Upper lobe of left lung (tissue), 6 donors: ENCODE data around the gene LENEP. TPM values are rescaled to one million over a fixed set of nuclear protein-coding genes. Genes with fewer than 3 reads are reported as not detected.

Experiments used
- ATAC-seq, 2 donors: fragments of 200-7000 bp; cut with Tn5 transposase; one replicate each; pipeline ENCODE4 v1.9.1; 2022; ENCODE audit warnings: mild to moderate bottlenecking in 2 of 2, moderate library complexity in 2 of 2; ENCODE audit not compliant: low FRiP score in 2 of 2
- DNase-seq, 2 donors: peaks; one replicate each; pipeline ENCODE4 v3.0.0-alpha.2; 2019 to 2020
- H3K27ac ChIP-seq, 4 donors: fragments of 200-600 bp; sonication (generic); one replicate each; pipeline ENCODE4 v1.5.1; 2016 to 2019
- H3K27me3 ChIP-seq, 4 donors: fragments of 200-600 bp; sonication (generic); one replicate each; pipeline ENCODE4 v1.5.1; 2017 to 2019
- H3K36me3 ChIP-seq, 4 donors: fragments of 200-600 bp; sonication (generic); one replicate each; pipeline ENCODE4 v1.5.1; 2016 to 2019
- H3K4me1 ChIP-seq, 4 donors: fragments of 200-600 bp; sonication (generic); one replicate each; pipeline ENCODE4 v1.5.1; 2018 to 2019
- H3K4me3 ChIP-seq, 4 donors: fragments of 200-600 bp; sonication (generic); one replicate each; pipeline ENCODE4 v1.5.1; 2017 to 2019; ENCODE audit warnings: mild to moderate bottlenecking in 2 of 4, moderate library complexity in 1 of 4
- H3K9me3 ChIP-seq, 4 donors: fragments of 200-600 bp; sonication (generic); one replicate each; pipeline ENCODE4 v1.5.1; 2018 to 2019
- EP300 ChIP-seq, 4 donors: sonication (generic); formaldehyde crosslinking; IDR thresholded peaks; one replicate each; pipeline ENCODE4 v1.5.1; 2017; ENCODE audit warnings: antibody characterized with exemption in 4 of 4, control low read depth in 2 of 4
- POLR2A ChIP-seq, 4 donors: fragments of 450-650 bp; IDR thresholded peaks; one replicate each; pipeline ENCODE4 v1.5.1; 2016 to 2017; ENCODE audit warnings: antibody characterized with exemption in 4 of 4, mild to moderate bottlenecking in 2 of 4
- POLR2AphosphoS5 ChIP-seq, 2 donors: sonication (generic); formaldehyde crosslinking; IDR thresholded peaks; one replicate each; pipeline ENCODE4 v1.5.1; 2017; ENCODE audit warnings: antibody characterized with exemption in 2 of 2
- WGBS, 2 donors: methylation state at CpG; one replicate each; pipeline ENCODE4 v1.1.5; 2017 to 2018; 5-methylcytosine and 5-hydroxymethylcytosine counted together
- total RNA-seq, 6 donors: library from RNA; depleted of rRNA in 4 of 6; stranded (reverse); fragments of >200 nt in 4 of 6; gene quantifications; one replicate each; pipeline versions ENCODE4 v1.1.0 to v1.2.1, GENCODE V29; 2016 to 2021
- TF ChIP-seq, protein P1 (sequence below), 6 experiments: fragments of 450-650 bp in 4 of 6; fragments of 200-600 bp in 2 of 6; sonication (generic) in 2 of 6; IDR thresholded peaks; one replicate each; pipeline ENCODE4 v1.5.1; 2016 to 2019; ENCODE audit warnings: antibody characterized with exemption in 6 of 6
- donor health status: DM: no; HTN: no; CAD: no; lungs with moderate emphysema.
- donor health status: DM: no; HTN: yes; CAD: no; lungs with severe emphysema.

Gene LENEP
- total RNA-seq, 6 donors from 2014 or later = 0.57 to 1.0 TPM; not detected in 4

DNA sequence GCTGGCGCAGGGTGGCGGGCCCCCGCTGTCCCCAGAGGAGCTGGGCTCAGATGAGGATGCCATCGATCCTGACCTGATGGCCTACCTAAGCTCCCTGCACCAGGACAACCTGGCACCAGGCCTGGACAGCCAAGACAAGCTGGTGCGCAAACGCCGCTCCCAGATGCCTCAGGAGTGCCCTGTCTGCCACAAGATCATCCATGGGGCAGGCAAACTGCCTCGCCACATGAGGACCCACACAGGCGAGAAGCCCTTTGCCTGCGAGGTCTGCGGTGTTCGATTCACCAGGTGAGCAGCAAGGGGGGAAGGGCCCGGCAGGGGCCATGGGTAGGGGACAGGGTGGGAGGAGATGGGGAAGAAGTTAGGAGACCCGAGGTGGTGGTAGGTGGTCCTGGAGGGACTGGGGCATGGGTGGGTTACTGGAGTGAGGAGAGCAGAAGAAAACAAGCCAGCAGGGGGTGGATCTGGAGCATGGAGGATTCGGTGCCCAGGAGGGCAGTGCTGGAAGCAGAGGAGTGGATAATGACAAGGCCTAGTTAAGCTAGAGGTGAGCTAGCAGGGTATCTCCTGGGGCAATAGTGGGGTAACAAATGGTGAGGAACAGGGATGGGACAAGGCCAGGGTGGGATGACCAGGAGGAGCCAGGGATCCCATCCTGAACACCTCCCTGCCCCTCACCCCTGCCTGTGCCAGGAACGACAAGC is 22.3 kb downstream of the LENEP start:
- Histone ChIP-seq H3K27me3 (no peaks in the 10 kb centered on the region), H3K9me3 (no peaks in the 10 kb centered on the region), H3K36me3 (peaks cover 4 to 35% (median 26%) of the 10 kb centered on the region in 4 donors), H3K4me3 (no peak overlapping the region), H3K27ac (peak overlapping the region in 3 of 4 donors; percentile 85 to 88 (median 85)), H3K4me1 (peaks cover 61 to 68% (median 64%) of the 10 kb centered on the region in 4 donors)
- TF ChIP-seq POLR2AphosphoS5 (IDR thresholded peaks at IDR 0.05) = no peak
- TF ChIP-seq, protein P1, sequence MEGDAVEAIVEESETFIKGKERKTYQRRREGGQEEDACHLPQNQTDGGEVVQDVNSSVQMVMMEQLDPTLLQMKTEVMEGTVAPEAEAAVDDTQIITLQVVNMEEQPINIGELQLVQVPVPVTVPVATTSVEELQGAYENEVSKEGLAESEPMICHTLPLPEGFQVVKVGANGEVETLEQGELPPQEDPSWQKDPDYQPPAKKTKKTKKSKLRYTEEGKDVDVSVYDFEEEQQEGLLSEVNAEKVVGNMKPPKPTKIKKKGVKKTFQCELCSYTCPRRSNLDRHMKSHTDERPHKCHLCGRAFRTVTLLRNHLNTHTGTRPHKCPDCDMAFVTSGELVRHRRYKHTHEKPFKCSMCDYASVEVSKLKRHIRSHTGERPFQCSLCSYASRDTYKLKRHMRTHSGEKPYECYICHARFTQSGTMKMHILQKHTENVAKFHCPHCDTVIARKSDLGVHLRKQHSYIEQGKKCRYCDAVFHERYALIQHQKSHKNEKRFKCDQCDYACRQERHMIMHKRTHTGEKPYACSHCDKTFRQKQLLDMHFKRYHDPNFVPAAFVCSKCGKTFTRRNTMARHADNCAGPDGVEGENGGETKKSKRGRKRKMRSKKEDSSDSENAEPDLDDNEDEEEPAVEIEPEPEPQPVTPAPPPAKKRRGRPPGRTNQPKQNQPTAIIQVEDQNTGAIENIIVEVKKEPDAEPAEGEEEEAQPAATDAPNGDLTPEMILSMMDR (IDR thresholded peaks at IDR 0.05) = no peak
- no peak for TF ChIP-seq EP300 (IDR thresholded peaks at IDR 0.05)
- no peak for TF ChIP-seq POLR2A (IDR thresholded peaks at IDR 0.05)
- DNase-seq (no peak), ATAC-seq (no peak)
- WGBS, 2 donors = 85 to 92% methylated on average over 11 to 15 of the region's 16 CpGs

DNA sequence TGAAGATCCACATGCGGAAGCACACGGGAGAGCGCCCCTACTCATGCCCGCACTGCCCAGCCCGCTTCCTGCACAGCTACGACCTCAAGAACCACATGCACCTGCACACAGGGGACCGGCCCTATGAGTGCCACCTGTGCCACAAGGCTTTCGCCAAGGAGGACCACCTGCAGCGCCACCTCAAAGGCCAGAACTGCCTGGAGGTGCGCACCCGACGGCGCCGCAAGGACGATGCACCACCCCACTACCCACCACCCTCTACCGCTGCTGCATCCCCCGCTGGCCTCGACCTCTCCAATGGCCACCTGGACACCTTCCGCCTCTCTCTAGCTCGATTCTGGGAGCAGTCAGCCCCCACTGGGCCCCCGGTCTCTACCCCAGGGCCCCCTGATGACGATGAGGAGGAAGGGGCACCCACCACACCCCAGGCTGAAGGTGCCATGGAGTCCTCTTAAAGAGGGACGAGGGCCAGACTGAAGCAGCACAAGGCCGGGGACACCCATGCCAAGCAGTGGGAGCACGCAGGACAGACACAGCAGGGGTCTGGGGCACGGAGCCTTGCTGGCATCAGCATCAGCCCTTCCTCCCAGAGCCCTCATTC is 22.9 kb downstream of the LENEP start:
- H3K27ac ChIP-seq = peak overlapping the region; percentile 74 to 88 (median 85)
- no peak for TF ChIP-seq POLR2A (IDR thresholded peaks at IDR 0.05)
- no peak for ATAC-seq
- H3K9me3 ChIP-seq = no peaks in the 10 kb centered on the region
- DNase-seq = peak in 1 of 2 donors; percentile 79
- no peaks in the 10 kb centered on the region for H3K27me3 ChIP-seq
- peaks cover 4 to 29% (median 23%) of the 10 kb centered on the region in 4 donors for H3K36me3 ChIP-seq
- H3K4me3 ChIP-seq = no peak overlapping the region
- WGBS, 2 donors = 86 to 98% methylated on average over 18 to 26 of the region's 26 CpGs
- peaks cover 55 to 62% (median 57%) of the 10 kb centered on the region in 4 donors for H3K4me1 ChIP-seq

DNA sequence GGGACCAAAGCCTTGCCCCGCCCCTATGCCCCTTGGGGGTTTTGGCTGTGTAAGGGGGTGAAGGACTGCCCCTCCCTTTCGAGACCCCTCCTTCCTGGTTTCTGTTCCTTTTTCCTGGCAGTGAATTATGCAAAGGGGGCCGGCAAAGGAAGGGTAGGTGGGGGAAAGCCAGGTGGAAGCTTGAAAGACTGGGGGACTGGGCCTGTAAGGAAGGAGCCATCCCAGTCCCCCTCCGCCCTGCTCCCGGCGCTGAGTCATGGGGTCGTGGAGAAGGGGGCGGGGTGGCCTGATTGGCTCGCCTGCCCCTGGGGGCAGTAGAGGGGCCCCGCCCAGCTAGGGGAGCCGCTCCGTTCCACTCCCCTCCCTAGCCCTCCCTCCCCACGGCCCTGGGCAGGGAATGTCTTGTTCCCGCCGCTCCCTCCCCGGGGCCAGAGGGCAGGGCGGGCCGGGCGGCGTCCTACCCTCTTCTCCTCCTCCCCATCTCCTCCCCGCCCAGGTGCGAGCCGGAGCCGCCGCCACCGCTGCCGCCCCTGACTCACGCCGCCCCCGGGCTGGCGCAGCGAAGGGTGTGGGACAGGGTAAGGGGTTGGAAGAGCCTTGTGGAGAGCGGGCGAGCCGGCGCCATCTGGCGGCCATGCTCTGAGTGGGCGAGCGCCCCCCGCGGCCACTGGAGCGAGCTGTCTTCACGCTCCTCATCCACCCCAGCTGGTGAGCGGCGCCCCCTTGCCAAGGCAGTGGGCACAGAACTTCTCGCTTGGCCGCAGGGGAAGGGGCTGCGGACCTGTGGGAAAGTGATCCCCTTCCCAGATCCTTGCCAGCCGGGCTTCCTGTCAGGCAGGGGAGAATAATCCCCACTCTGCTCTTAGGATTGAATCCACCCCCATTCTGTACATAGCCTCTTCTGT is 23.9 kb downstream of the LENEP start:
- Histone ChIP-seq H3K36me3 (peaks cover 4 to 29% (median 23%) of the 10 kb centered on the region in 4 donors), H3K9me3 (no peaks in the 10 kb centered on the region)
- TF ChIP-seq POLR2AphosphoS5 (IDR thresholded peaks at IDR 0.05) = peak; percentile 80 to 83
- TF ChIP-seq POLR2A (IDR thresholded peaks at IDR 0.05) = peak in 1 of 4 donors; percentile 63
- peak in 2 of 4 donors; percentile 66 to 81 for TF ChIP-seq EP300 (IDR thresholded peaks at IDR 0.05)
- TF ChIP-seq, protein P1 (IDR thresholded peaks at IDR 0.05) = peak; percentile 97 to 100 (median 99)

DNA sequence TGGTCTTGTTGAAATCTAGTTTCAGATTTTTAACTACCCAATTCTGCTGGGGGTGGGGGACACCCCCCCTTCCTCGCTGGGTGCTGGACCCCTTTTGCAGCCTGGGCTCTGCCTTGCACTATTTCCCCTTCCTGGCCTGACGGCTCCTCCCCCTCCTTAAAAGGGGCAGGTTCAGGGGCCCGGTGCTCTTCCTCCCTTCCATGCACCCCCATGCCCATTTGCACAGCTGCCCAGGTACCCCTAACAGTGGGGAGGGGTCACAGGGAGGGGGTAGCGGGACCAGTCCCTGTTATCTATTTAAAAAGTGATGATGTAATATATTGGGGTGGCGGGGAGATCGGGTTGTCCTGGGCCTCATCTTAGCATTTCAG is 24.5 kb downstream of the LENEP start:
- ATAC-seq = no peak
- no peak for DNase-seq
- Histone ChIP-seq H3K36me3 (peaks cover 4 to 29% (median 23%) of the 10 kb centered on the region in 4 donors), H3K9me3 (no peaks in the 10 kb centered on the region), H3K4me1 (peaks cover 42 to 49% (median 44%) of the 10 kb centered on the region in 4 donors), H3K27ac (peak overlapping the region; percentile 74 to 88 (median 85)), H3K27me3 (no peaks in the 10 kb centered on the region), H3K4me3 (peak overlapping the region in 2 of 4 donors; percentile 44 to 46)
- 41 to 47% methylated on average over 6 of the region's 6 CpGs for WGBS, 2 donors
- no peak for TF ChIP-seq POLR2AphosphoS5 (IDR thresholded peaks at IDR 0.05)
- TF ChIP-seq, protein P1 (IDR thresholded peaks at IDR 0.05) = no peak
- no peak for TF ChIP-seq POLR2A (IDR thresholded peaks at IDR 0.05)
- no peak for TF ChIP-seq EP300 (IDR thresholded peaks at IDR 0.05)

More for the DNA sequence above, 23.9 kb downstream of the LENEP start:
- no peaks in the 10 kb centered on the region for H3K27me3 ChIP-seq
- 7 to 8% methylated on average over 18 to 32 of the region's 49 CpGs for WGBS, 2 donors
- H3K4me3 ChIP-seq = peak overlapping the region in 3 of 4 donors; percentile 27 to 46 (median 44)
- peak overlapping the region; percentile 74 to 88 (median 85) for H3K27ac ChIP-seq
- H3K4me1 ChIP-seq = peaks cover 45 to 52% (median 48%) of the 10 kb centered on the region in 4 donors
- ATAC-seq (peak; percentile 93 to 96), DNase-seq (peak; percentile 93 to 97)
